ENCODE results near the gene AIRE. TPM values are rescaled to one million over a fixed set of nuclear protein-coding genes. Genes with fewer than 3 reads are reported as not detected.

Gene AIRE
- total RNA-seq, 2 experiments from 2014 or later, result not detected

GRCh38 chr21:44325386-44326271 is 40.0 kb downstream of the AIRE start:
- POLR2A ChIA-PET, result interaction anchor here (1.2 kb wide), 1 partner anchor 12 kb away, joined by 5 read pairs; no protein-coding TSS in a partner anchor
- Mint-ChIP-seq H3K4me1 (ENCODE audit: low read depth) (no peaks in the 10 kb centered on the region), H3K27ac (no peak overlapping the region), H3K27me3 (no peaks in the 10 kb centered on the region), H3K36me3 (ENCODE audit: low read depth) (no peaks in the 10 kb centered on the region), H3K4me3 (no peak overlapping the region), H3K9me3 (no peaks in the 10 kb centered on the region)
- CTCF ChIA-PET, result no interaction called here
- DNase-seq (no peak), ATAC-seq (no peak)
- intact Hi-C loops (cut with micrococcal nuclease), result no loop called here
- no peak for TF ChIP-seq CTCF (IDR thresholded peaks at IDR 0.05)

GRCh38 chr21:44326272-44326647 is 40.6 kb downstream of the AIRE start:
- no peaks in the 10 kb centered on the region for H3K36me3 Mint-ChIP-seq (ENCODE audit: low read depth)
- no peak overlapping the region for H3K4me3 Mint-ChIP-seq
- ATAC-seq (no peak), DNase-seq (no peak)
- no peak overlapping the region for H3K27ac Mint-ChIP-seq
- TF ChIP-seq CTCF (IDR thresholded peaks at IDR 0.05), result no peak
- POLR2A ChIA-PET, result interaction anchor here (1.2 kb wide), 1 partner anchor 12 kb away, joined by 5 read pairs; no protein-coding TSS in a partner anchor
- no peaks in the 10 kb centered on the region for H3K9me3 Mint-ChIP-seq
- CTCF ChIA-PET, result no interaction called here
- intact Hi-C loops (cut with micrococcal nuclease), result no loop called here
- no peaks in the 10 kb centered on the region for H3K4me1 Mint-ChIP-seq (ENCODE audit: low read depth)
- H3K27me3 Mint-ChIP-seq, result no peaks in the 10 kb centered on the region

GRCh38 chr21:44326716-44327602 is 41.3 kb downstream of the AIRE start:
- Mint-ChIP-seq H3K4me1 (ENCODE audit: low read depth) (no peaks in the 10 kb centered on the region), H3K4me3 (no peak overlapping the region), H3K27ac (no peak overlapping the region), H3K9me3 (no peaks in the 10 kb centered on the region), H3K36me3 (ENCODE audit: low read depth) (no peaks in the 10 kb centered on the region), H3K27me3 (no peaks in the 10 kb centered on the region)
- TF ChIP-seq CTCF (IDR thresholded peaks at IDR 0.05), result no peak
- CTCF ChIA-PET, result no interaction called here
- no peak for ATAC-seq
- DNase-seq, result no peak
- POLR2A ChIA-PET, result interaction anchor here (1.2 kb wide), 1 partner anchor 11 kb away, joined by 5 read pairs; no protein-coding TSS in a partner anchor
- intact Hi-C loops (cut with micrococcal nuclease), result no loop called here

GRCh38 chr21:44327603-44327974 is 41.9 kb downstream of the AIRE start:
- POLR2A ChIA-PET, result interaction anchor here (0.7 to 2.0 kb wide), 3 partner anchors 10 to 14 kb away, joined by 3 to 11 read pairs (median 4); no protein-coding TSS in a partner anchor
- Mint-ChIP-seq H3K27ac (no peak overlapping the region), H3K36me3 (ENCODE audit: low read depth) (no peaks in the 10 kb centered on the region), H3K27me3 (no peaks in the 10 kb centered on the region), H3K9me3 (no peaks in the 10 kb centered on the region), H3K4me1 (ENCODE audit: low read depth) (no peaks in the 10 kb centered on the region), H3K4me3 (no peak overlapping the region)
- DNase-seq (no peak), ATAC-seq (no peak)
- CTCF ChIA-PET, result no interaction called here
- intact Hi-C loops (cut with micrococcal nuclease), result no loop called here
- TF ChIP-seq CTCF (IDR thresholded peaks at IDR 0.05), result no peak

All from activated CD8-positive, alpha-beta T cell treated with anti-CD3 and anti-CD28 coated beads for 36 hours (primary cell).